ENCODE results near the gene CHD3. TPM values are rescaled to one million over a fixed set of nuclear protein-coding genes. Genes with fewer than 3 reads are reported as not detected.
A peak's percentile ranks its signal among the peaks of the same experiment; 100 is the strongest.

CHD3 gene
- total and polyA plus RNA-seq, 2 of the 13 experiments (the other 11 are each of a cell fraction or from before 2014, with no cell fraction given) = 2.7 to 3.7 TPM

GRCh38 chr17:7843536-7844291 lies 44.9 kb upstream of the CHD3 start (continued):
- TF ChIP-seq SOX13 (IDR thresholded peaks at IDR 0.05) (no peak), SOX13 (CRISPR knock-in tag; conservative IDR thresholded peaks at IDR 0.05 in 1 of 2, IDR thresholded peaks at IDR 0.05 in 1 of 2) (peak in 1 of 2 experiments; percentile 45; a peak in 2 of 4 replicates), ZNF7 (CRISPR knock-in tag; IDR thresholded peaks at IDR 0.05) (no peak), ZNF280D (CRISPR knock-in tag; IDR thresholded peaks at IDR 0.05) (no peak), ATF4 (CRISPR knock-in tag; IDR thresholded peaks at IDR 0.05) (peak in 1 of 2 experiments; percentile 18; a peak in 1 of 4 replicates), KDM5B (CRISPR knock-in tag; IDR thresholded peaks at IDR 0.05; ENCODE audit: borderline replicate concordance) (peak; percentile 2; the same call in 1 of the 2 replicates), ATF3 (CRISPR knock-in tag; IDR thresholded peaks at IDR 0.05) (no peak), HOXA9 (CRISPR knock-in tag; IDR thresholded peaks at IDR 0.05; ENCODE audit: borderline replicate concordance) (no peak), ZNF724P (CRISPR knock-in tag; IDR thresholded peaks at IDR 0.05; ENCODE audit: borderline replicate concordance) (no peak), ZBTB10 (CRISPR knock-in tag; IDR thresholded peaks at IDR 0.05; ENCODE audit: borderline replicate concordance) (peak; percentile 89; the same call in 1 of the 2 replicates), STAG1 (CRISPR knock-in tag; IDR thresholded peaks at IDR 0.05) (no peak), ZNF354B (CRISPR knock-in tag; IDR thresholded peaks at IDR 0.05) (no peak), CENPT (CRISPR knock-in tag; IDR thresholded peaks at IDR 0.05; ENCODE audit: low read depth) (no peak), HDAC2 (CRISPR knock-in tag; IDR thresholded peaks at IDR 0.05) (peak; percentile 3; the same call in 1 of the 2 replicates), ELF1 (CRISPR knock-in tag; IDR thresholded peaks at IDR 0.05) (no peak), ZNF775 (CRISPR knock-in tag; IDR thresholded peaks at IDR 0.05; ENCODE audit: borderline replicate concordance) (no peak), SRSF1 (optimal IDR thresholded peaks at IDR 0.05; ENCODE audit: low read depth, low read length) (peak; percentile 27), ZNF207 (IDR thresholded peaks at IDR 0.05; ENCODE audit: borderline replicate concordance) (no peak), ZNF264 (CRISPR knock-in tag; IDR thresholded peaks at IDR 0.05) (no peak), ZNF432 (CRISPR knock-in tag; IDR thresholded peaks at IDR 0.05; ENCODE audit: borderline replicate concordance) (no peak), ZNF460 (CRISPR knock-in tag; IDR thresholded peaks at IDR 0.05; ENCODE audit: borderline replicate concordance) (no peak), CENPBD1 (CRISPR knock-in tag; IDR thresholded peaks at IDR 0.05; ENCODE audit: borderline replicate concordance, low read depth) (no peak)
